Epithelial cell of proximal tubule (primary cell): ENCODE results near the gene HDAC4. TPM values are rescaled to one million over a fixed set of nuclear protein-coding genes. Genes with fewer than 3 reads are reported as not detected.

Experiments used
- DNase-seq: peaks from one replicate; pipeline ENCODE4 v3.0.0-alpha.2; 2011; ENCODE audit warnings: low read depth
- H3K4me3 ChIP-seq: 2 replicates; pipeline ENCODE4 v1.5.1; 2011; ENCODE audit warnings: low read depth, mild to moderate bottlenecking, low read length
- total RNA-seq: library from RNA; depleted of rRNA; stranded (reverse); fragments of >200 nt; gene quantifications from 2 replicates; pipeline ENCODE4 v1.2.3, GENCODE V29; 2015
- TF ChIP-seq, protein P1 (sequence below): conservative IDR thresholded peaks from 2 replicates; pipeline ENCODE4 v1.5.1; 2012; ENCODE audit warnings: low read depth, mild to moderate bottlenecking, low read length

HDAC4 gene
- total RNA-seq, 1 donor from 2014 or later = 23.2 TPM

DNA sequence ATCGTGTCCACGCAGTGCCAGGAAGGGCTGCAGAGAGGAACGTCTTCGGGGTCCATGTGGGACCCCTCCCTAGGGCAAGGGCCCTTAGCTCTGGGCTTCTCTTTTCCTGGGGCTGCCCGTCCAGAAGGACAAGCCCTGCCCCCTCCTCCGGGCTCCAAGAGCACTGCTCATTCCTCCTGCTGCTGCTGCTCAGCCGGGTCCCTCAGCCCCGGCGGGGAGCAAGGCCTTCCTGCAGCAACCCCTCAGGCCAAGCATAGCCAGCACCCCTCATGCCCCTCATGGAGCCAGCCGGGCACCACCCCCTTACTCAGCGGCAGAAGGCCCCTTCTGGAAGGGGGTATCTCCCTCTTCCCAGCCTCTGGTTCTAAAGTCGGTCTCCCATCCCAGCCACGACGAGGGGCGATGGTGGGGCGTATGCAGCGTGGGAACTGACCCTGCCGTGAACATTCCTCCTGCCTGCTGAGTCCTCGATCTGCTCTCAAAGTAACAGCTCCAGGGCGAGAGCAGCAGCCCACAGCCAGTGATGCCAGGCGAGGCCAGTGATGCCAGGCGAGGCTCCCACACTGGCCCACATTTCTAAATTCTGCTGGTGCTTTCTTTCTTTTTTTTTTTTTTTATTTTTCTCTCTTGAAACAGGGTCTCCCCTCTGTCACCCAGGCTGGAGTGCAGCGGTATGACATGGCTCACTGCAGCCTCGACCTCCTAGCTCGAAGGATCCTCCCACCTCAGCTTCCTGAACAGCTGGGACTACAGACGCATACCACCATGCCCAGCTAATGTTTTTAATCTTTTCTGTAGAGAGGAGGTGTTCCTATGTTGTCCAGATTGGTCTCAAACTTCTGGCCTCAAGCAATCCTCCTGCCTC lies 99.7 kb downstream of the HDAC4 start:
- no peak overlapping the region for H3K4me3 ChIP-seq
- DNase-seq = no peak
- TF ChIP-seq, protein P1, sequence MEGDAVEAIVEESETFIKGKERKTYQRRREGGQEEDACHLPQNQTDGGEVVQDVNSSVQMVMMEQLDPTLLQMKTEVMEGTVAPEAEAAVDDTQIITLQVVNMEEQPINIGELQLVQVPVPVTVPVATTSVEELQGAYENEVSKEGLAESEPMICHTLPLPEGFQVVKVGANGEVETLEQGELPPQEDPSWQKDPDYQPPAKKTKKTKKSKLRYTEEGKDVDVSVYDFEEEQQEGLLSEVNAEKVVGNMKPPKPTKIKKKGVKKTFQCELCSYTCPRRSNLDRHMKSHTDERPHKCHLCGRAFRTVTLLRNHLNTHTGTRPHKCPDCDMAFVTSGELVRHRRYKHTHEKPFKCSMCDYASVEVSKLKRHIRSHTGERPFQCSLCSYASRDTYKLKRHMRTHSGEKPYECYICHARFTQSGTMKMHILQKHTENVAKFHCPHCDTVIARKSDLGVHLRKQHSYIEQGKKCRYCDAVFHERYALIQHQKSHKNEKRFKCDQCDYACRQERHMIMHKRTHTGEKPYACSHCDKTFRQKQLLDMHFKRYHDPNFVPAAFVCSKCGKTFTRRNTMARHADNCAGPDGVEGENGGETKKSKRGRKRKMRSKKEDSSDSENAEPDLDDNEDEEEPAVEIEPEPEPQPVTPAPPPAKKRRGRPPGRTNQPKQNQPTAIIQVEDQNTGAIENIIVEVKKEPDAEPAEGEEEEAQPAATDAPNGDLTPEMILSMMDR = no peak

DNA sequence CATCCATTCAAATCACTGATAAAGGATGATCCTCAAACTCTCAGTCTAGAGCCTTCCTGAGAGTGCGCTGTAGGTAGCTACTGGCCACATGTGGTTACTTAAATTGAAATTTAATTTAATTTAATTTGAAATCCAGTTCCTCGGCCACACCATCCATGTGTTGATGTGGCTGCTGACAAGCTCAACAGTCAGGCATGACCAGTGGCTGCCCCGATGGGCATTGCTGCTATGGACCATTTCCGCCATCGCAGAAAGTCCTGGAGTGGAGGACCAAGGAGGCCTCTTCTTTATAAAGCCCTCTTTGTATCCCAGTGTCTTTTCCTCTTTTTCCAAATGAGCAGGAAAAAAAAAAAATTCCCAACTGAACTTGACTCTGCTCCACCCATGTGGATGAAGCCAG lies 100.6 kb downstream of the HDAC4 start:
- no peak for DNase-seq
- no peak overlapping the region for H3K4me3 ChIP-seq
- TF ChIP-seq, protein P1 = no peak

DNA sequence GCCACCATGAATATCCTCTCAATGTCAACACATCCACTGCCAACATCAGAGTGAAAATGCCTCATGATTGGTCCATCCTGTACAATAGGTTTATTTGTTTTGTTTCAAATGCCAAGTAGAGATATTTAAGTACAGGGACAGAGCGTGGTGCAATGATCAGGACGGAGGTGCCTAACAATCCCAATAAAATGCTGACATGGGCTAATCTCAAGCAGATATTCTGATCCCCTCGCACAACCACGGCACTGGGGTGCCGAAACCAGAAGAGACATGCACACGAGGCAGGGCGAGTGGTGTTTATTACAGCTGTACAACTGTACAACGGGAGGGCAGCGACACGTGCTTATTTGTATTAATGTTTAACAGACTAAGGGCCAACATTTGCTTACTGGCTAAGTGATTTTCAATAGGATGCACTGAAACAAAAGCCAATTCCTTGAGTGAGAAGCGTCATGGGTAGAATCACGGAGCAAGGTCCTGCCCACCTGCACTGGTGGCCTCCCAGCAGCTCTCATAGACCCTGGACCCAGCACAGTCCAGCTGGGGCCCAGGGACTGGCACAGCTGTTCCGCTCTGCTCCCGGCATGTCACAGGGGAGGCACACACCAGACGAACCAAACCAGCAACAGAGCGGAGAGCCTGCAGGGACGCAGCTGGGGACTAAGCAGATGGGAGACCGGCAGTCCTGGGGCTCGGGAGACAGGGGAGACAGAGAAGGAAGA lies 101.4 kb downstream of the HDAC4 start:
- peak; percentile 53 for DNase-seq

DNA sequence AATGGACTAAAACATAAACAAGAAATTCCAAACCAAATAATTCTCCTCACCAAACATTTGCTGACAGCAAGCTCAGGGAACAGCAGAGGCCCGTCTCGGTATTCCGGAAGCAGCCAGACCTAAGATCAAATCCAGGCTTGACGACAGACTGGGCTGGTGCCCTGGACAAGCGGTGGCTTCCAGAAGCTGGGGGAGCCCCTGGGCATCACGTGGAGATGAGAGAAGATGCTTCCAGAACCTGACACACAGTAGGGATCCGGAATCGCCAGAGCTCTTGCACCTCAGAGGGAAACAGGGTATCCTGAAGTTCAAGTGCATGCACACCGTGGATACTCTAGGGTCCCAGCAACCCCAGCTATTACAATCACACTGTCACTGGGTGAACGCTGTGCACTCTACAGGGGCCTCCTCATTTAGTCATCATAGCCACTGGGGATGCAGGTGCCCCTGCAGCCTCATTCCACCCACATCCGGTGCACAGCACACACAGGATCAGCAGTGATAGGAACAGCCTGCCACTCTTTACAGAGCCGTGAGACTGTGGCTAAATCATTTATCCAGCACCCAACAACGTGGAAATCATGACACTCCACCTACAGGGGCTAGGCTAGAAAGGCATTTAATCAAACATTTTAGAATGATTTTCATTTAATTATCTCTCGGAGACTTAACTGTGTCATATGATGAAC lies 102.6 kb downstream of the HDAC4 start:
- DNase-seq = no peak
- TF ChIP-seq, protein P1 = peak; percentile 18
- no peak overlapping the region for H3K4me3 ChIP-seq

More for the DNA sequence above, 101.4 kb downstream of the HDAC4 start:
- TF ChIP-seq, protein P1 = no peak
- H3K4me3 ChIP-seq = peak overlapping the region; percentile 27

DNA sequence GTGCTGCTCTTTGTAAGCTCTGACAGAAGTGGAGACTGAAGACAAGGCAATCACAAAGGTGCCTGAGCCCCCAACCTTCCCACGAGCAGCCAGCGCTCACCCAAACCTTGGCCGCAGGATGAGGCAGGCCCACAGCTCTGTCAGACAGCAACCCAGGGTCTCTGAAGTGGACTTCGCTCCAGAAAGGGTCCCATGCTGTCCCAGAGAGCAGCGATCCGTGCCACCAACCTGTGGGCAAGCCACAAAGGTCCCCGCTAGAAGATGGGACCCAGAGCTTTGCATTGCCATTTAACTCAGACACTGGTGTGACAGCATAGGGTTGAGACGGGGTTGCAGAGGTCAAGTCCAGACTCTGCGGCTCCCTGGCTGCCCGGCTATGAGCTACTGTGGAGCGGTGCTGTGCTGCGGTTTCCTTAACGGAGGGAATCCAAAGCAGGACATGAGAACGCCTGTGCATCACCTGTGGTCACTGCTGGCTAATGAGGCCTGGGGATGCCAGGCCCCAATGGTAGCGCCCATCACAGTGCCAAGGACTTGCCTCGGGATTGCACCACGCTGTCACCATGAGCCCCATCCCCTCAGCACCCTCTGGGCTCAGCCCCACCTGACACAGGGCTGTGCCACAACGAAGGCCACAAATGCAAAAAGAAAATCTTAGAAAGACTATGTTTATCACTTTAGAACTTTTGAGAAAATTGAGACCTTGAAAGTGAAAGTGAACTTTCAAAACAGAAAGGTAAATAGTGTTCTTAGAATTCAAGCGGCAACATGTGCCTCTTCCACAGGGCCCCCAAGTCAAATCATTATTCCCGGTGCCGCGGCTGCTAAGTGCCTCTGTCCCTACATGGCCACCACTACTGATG lies 103.4 kb downstream of the HDAC4 start:
- DNase-seq = no peak
- no peak overlapping the region for H3K4me3 ChIP-seq

More for the DNA sequence above, 103.4 kb downstream of the HDAC4 start:
- TF ChIP-seq, protein P1 = no peak
